Measurements from ENCODE around the gene HEXD. TPM values are rescaled to one million over a fixed set of nuclear protein-coding genes. Genes with fewer than 3 reads are reported as not detected.

HEXD gene
- total RNA-seq, 1 donor from 2014 or later = 82.8 TPM

- no peak for DNase-seq (ENCODE audit: low spot score in 2 of 2, unreplicated experiment in 2 of 2)
- no peak for TF ChIP-seq CTCF (IDR thresholded peaks at IDR 0.05; ENCODE audit: unreplicated experiment)
- Mint-ChIP-seq H3K4me3 (no peak overlapping the region), H3K4me1 (no peaks in the 10 kb centered on the region), H3K27ac (no peak overlapping the region), H3K9me3 (peaks cover 3% of the 10 kb centered on the region), H3K36me3 (peaks cover 41% of the 10 kb centered on the region), H3K27me3 (ENCODE audit: low read depth) (no peaks in the 10 kb centered on the region)
Observed at GRCh38 chr17:82468692-82469091, 50.5 kb downstream of the HEXD start.

- DNase-seq (ENCODE audit: low spot score in 2 of 2, unreplicated experiment in 2 of 2) = no peak
- Mint-ChIP-seq H3K27ac (no peak overlapping the region), H3K36me3 (peaks cover 32% of the 10 kb centered on the region), H3K4me1 (no peaks in the 10 kb centered on the region), H3K4me3 (no peak overlapping the region), H3K9me3 (peaks cover 3% of the 10 kb centered on the region), H3K27me3 (ENCODE audit: low read depth) (no peaks in the 10 kb centered on the region)
- TF ChIP-seq CTCF (IDR thresholded peaks at IDR 0.05; ENCODE audit: unreplicated experiment) = no peak
Observed at GRCh38 chr17:82470065-82470464, 51.9 kb downstream of the HEXD start.

GRCh38 chr17:82474223-82475010 lies 56.3 kb downstream of the HEXD start:
- H3K27ac Mint-ChIP-seq = peak overlapping the region; percentile 4
- H3K4me1 Mint-ChIP-seq = no peaks in the 10 kb centered on the region
- H3K27me3 Mint-ChIP-seq (ENCODE audit: low read depth) = no peaks in the 10 kb centered on the region
- H3K36me3 Mint-ChIP-seq = peaks cover 26% of the 10 kb centered on the region
- peaks cover 3% of the 10 kb centered on the region for H3K9me3 Mint-ChIP-seq
- no peak for TF ChIP-seq CTCF (IDR thresholded peaks at IDR 0.05; ENCODE audit: unreplicated experiment)
- DNase-seq (ENCODE audit: low spot score in 2 of 2, unreplicated experiment in 2 of 2) = no peak
- H3K4me3 Mint-ChIP-seq = no peak overlapping the region

GRCh38 chr17:82475458-82475857 lies 57.3 kb downstream of the HEXD start:
- no peak for TF ChIP-seq CTCF (IDR thresholded peaks at IDR 0.05; ENCODE audit: unreplicated experiment)

GRCh38 chr17:82477934-82478333 lies 59.8 kb downstream of the HEXD start:
- no peak for DNase-seq (ENCODE audit: low spot score in 2 of 2, unreplicated experiment in 2 of 2)
- peaks cover 26% of the 10 kb centered on the region for H3K36me3 Mint-ChIP-seq
- no peak overlapping the region for H3K27ac Mint-ChIP-seq
- TF ChIP-seq CTCF (IDR thresholded peaks at IDR 0.05; ENCODE audit: unreplicated experiment) = no peak
- H3K4me3 Mint-ChIP-seq = no peak overlapping the region
- H3K9me3 Mint-ChIP-seq = no peaks in the 10 kb centered on the region
- H3K27me3 Mint-ChIP-seq (ENCODE audit: low read depth) = no peaks in the 10 kb centered on the region
- no peaks in the 10 kb centered on the region for H3K4me1 Mint-ChIP-seq

More at GRCh38 chr17:82475458-82475857, 57.3 kb downstream of the HEXD start:
- Mint-ChIP-seq H3K36me3 (peaks cover 26% of the 10 kb centered on the region), H3K4me1 (no peaks in the 10 kb centered on the region), H3K27me3 (ENCODE audit: low read depth) (no peaks in the 10 kb centered on the region), H3K27ac (no peak overlapping the region), H3K9me3 (no peaks in the 10 kb centered on the region), H3K4me3 (no peak overlapping the region)
- no peak for DNase-seq (ENCODE audit: low spot score in 2 of 2, unreplicated experiment in 2 of 2)

Data from mesothelial cell of epicardium (in vitro differentiated cells).